H1 (cell line): ENCODE data around the gene NAA11. TPM values are rescaled to one million over a fixed set of nuclear protein-coding genes. Genes with fewer than 3 reads are reported as not detected.

Source experiments
- CTCF ChIA-PET: fragments of 300-600 bp; sonication (Branson Sonifier 250); formaldehyde crosslinking; loops from one replicate; lab custom pipeline; 2021; ENCODE audit not compliant: partially characterized antibody; lab: Charles Lee
- POLR2A ChIA-PET: fragments of 300-600 bp; sonication (Branson Sonifier 250); formaldehyde crosslinking; loops from one replicate; lab custom pipeline; 2021; ENCODE audit warnings: inconsistent platforms; ENCODE audit not compliant: partially characterized antibody; lab: Charles Lee
- DNase-seq, 2 experiments: peaks; one replicate each; pipeline versions ENCODE4 v3.0.0 to v3.0.0-alpha.2; 2010 to 2022; ENCODE audit warnings: low spot score in 2 of 2, low read depth in 1 of 2, mixed read lengths in 1 of 2
- FAIRE-seq: peaks from 2 replicates; lab custom pipeline; 2011; peaks lifted over from hg19 to GRCh38; lab: Jason Lieb, UNC
- H2AFZ ChIP-seq: 2 replicates; pipeline ENCODE4 v1.8.1; 2012; ENCODE audit warnings: low read length, inconsistent platforms
- H2AK5ac ChIP-seq: 2 replicates; pipeline ENCODE4 v1.6.1; 2013; ENCODE audit warnings: low read depth, low read length
- H2BK120ac ChIP-seq: replicated peaks from 2 replicates; pipeline ENCODE3; 2013; ENCODE audit warnings: low read depth, low read length, inconsistent platforms
- H2BK12ac ChIP-seq: 2 replicates; pipeline ENCODE4 v1.6.1; 2013; ENCODE audit warnings: low read depth, low read length
- H2BK15ac ChIP-seq: 2 replicates; pipeline ENCODE4 v1.6.1; 2013; ENCODE audit warnings: low read length
- H2BK20ac ChIP-seq: 2 replicates; pipeline ENCODE4 v1.6.1; 2013; ENCODE audit warnings: low read length
- H2BK5ac ChIP-seq: 2 replicates; pipeline ENCODE4 v1.6.1; 2013; ENCODE audit warnings: low read depth, low read length
- H3K14ac ChIP-seq: 2 replicates; pipeline ENCODE4 v1.6.1; 2013; ENCODE audit warnings: inconsistent platforms; ENCODE audit not compliant: insufficient read length
- H3K18ac ChIP-seq: 2 replicates; pipeline ENCODE4 v1.6.1; 2013; ENCODE audit warnings: low read length; ENCODE audit errors: extremely low read depth
- H3K23ac ChIP-seq: 2 replicates; pipeline ENCODE4 v1.6.1; 2013; ENCODE audit warnings: inconsistent platforms; ENCODE audit not compliant: insufficient read length
- H3K23me2 ChIP-seq: 2 replicates; pipeline ENCODE4 v1.6.1; 2013; ENCODE audit warnings: low read depth, low read length
- H3K27ac ChIP-seq: 2 replicates; pipeline ENCODE4 v1.6.1; 2011; ENCODE audit warnings: low read depth, low read length, inconsistent platforms
- H3K27me3 ChIP-seq, 4 experiments: replicated peaks in 1 of 4; 1 replicate in 1 of 4; 2 replicates in 3 of 4; pipeline versions ENCODE4 v1.6.1 to v1.8.1; 2011 to 2013; ENCODE audit warnings: low read length in 3 of 4, mild to moderate bottlenecking in 3 of 4, inconsistent platforms in 2 of 4, mixed read lengths in 2 of 4, moderate library complexity in 1 of 4; ENCODE audit not compliant: control insufficient read depth in 3 of 4, insufficient read depth in 3 of 4; ENCODE audit errors: extremely low read depth in 1 of 4
- H3K36me3 ChIP-seq, 4 experiments: 2 replicates each; pipeline versions ENCODE4 v1.6.1 to v1.8.1; 2011 to 2013; ENCODE audit warnings: mild to moderate bottlenecking in 4 of 4, low read length in 3 of 4, moderate library complexity in 2 of 4, control low read depth in 1 of 4, inconsistent platforms in 1 of 4; ENCODE audit not compliant: insufficient read depth in 4 of 4, control insufficient read depth in 2 of 4
- H3K4ac ChIP-seq: replicated peaks from 2 replicates; pipeline ENCODE3; 2013; ENCODE audit warnings: low read length, low read depth, mixed read lengths, inconsistent platforms; ENCODE audit not compliant: insufficient read length
- H3K4me1 ChIP-seq, 4 experiments: replicated peaks in 1 of 4; 1 replicate in 1 of 4; 2 replicates in 3 of 4; pipeline versions ENCODE4 v1.6.1 to v1.8.1; 2011 to 2013; ENCODE audit warnings: low read length in 3 of 4, inconsistent platforms in 2 of 4, mixed read lengths in 1 of 4; ENCODE audit not compliant: insufficient read depth in 4 of 4, control insufficient read depth in 3 of 4
- H3K4me2 ChIP-seq, 2 experiments: 2 replicates each; pipeline versions ENCODE4 v1.6.1 to v1.8.1; 2011 to 2013; ENCODE audit warnings: low read depth in 2 of 2, low read length in 2 of 2, control low read depth in 1 of 2, inconsistent platforms in 1 of 2, mild to moderate bottlenecking in 1 of 2; ENCODE audit not compliant: insufficient read depth in 1 of 2
- H3K4me3 ChIP-seq, 4 experiments: fragments of 200-600, 300-600 bp in 1 of 4; sonication (generic), shearing (Covaris generic), sonication (Bioruptor Twin) in 1 of 4; 2 replicates each; pipeline versions ENCODE4 v1.5.1 to v1.8.1; 2011 to 2016; ENCODE audit warnings: low read length in 4 of 4, low read depth in 3 of 4, control low read depth in 2 of 4, inconsistent platforms in 2 of 4, mild to moderate bottlenecking in 2 of 4, mixed read lengths in 1 of 4, moderate library complexity in 1 of 4; ENCODE audit not compliant: insufficient read depth in 2 of 4; ENCODE audit errors: extremely low read depth in 1 of 4
- H3K56ac ChIP-seq: replicated peaks from 2 replicates; pipeline ENCODE3; 2013; ENCODE audit warnings: low read depth, mild to moderate bottlenecking, mixed read lengths, low read length, inconsistent platforms; ENCODE audit not compliant: insufficient read length
- H3K79me1 ChIP-seq: 2 replicates; pipeline ENCODE4 v1.6.1; 2013; ENCODE audit warnings: low read depth, low read length, control low read depth
- H3K79me2 ChIP-seq, 2 experiments: 2 replicates each; pipeline versions ENCODE4 v1.6.1 to v1.8.1; 2012 to 2013; ENCODE audit warnings: low read length in 2 of 2, mild to moderate bottlenecking in 2 of 2, inconsistent platforms in 1 of 2; ENCODE audit not compliant: insufficient read depth in 2 of 2, control insufficient read depth in 1 of 2
- H3K9ac ChIP-seq, 4 experiments: replicated peaks in 1 of 4; 1 replicate in 1 of 4; 2 replicates in 3 of 4; pipeline versions ENCODE4 v1.6.1 to v1.8.1; 2011 to 2013; ENCODE audit warnings: low read depth in 3 of 4, low read length in 3 of 4, control low read depth in 2 of 4, mild to moderate bottlenecking in 2 of 4, moderate library complexity in 2 of 4, inconsistent platforms in 1 of 4; ENCODE audit errors: extremely low read depth in 1 of 4
- H3K9me3 ChIP-seq, 2 experiments: 2 replicates each; pipeline versions ENCODE4 v1.6.1 to v1.8.1; 2012 to 2013; ENCODE audit warnings: mild to moderate bottlenecking in 2 of 2, moderate library complexity in 2 of 2, control low read depth in 1 of 2, inconsistent platforms in 1 of 2, low read depth in 1 of 2, low read length in 1 of 2, mixed read lengths in 1 of 2; ENCODE audit not compliant: insufficient read depth in 2 of 2
- H4K20me1 ChIP-seq, 2 experiments: replicated peaks in 1 of 2; 2 replicates each; pipeline versions ENCODE3 to v1.8.1; 2011 to 2013; ENCODE audit warnings: inconsistent platforms in 2 of 2, low read length in 2 of 2, mild to moderate bottlenecking in 1 of 2; ENCODE audit not compliant: insufficient read depth in 2 of 2, control insufficient read depth in 1 of 2
- H4K5ac ChIP-seq: 2 replicates; pipeline ENCODE4 v1.6.1; 2013; ENCODE audit warnings: low read length, low read depth, mixed read lengths, inconsistent platforms; ENCODE audit not compliant: insufficient read length
- H4K8ac ChIP-seq: 2 replicates; pipeline ENCODE4 v1.8.0; 2013; ENCODE audit warnings: mild to moderate bottlenecking, moderate library complexity, low read length, inconsistent platforms; ENCODE audit not compliant: insufficient read depth; ENCODE audit errors: extremely low read depth
- H4K91ac ChIP-seq: replicated peaks from 2 replicates; pipeline ENCODE3; 2013; ENCODE audit warnings: low read length, mixed read lengths, inconsistent platforms; ENCODE audit not compliant: insufficient read length
- ASH2L ChIP-seq: fragments of 200-600, 300-600 bp; sonication (generic); IDR thresholded peaks from one replicate; pipeline ENCODE4 v1.7.1; 2017; ENCODE audit warnings: low read length
- CBX5 ChIP-seq: fragments of 300-800, 300-1000 bp; sonication (generic); IDR thresholded peaks from 2 replicates; pipeline ENCODE4 v1.7.1; 2016; ENCODE audit warnings: antibody characterized with exemption, low read length, low read depth
- CEBPB ChIP-seq: IDR thresholded peaks from 2 replicates; pipeline ENCODE4 v1.6.1; 2012; ENCODE audit warnings: low read depth, low read length
- GABPA ChIP-seq: IDR thresholded peaks from 2 replicates; pipeline ENCODE4 v1.6.1; 2011; ENCODE audit warnings: mild to moderate bottlenecking, low read length, moderate library complexity, borderline replicate concordance; ENCODE audit not compliant: insufficient read depth
- JUN ChIP-seq: IDR thresholded peaks from 2 replicates; pipeline ENCODE4 v1.6.1; 2011; ENCODE audit warnings: low read depth, mild to moderate bottlenecking, improper control_type of control experiment, low read length
- JUND ChIP-seq: IDR thresholded peaks from 2 replicates; pipeline ENCODE4 v1.6.1; 2011; ENCODE audit warnings: mild to moderate bottlenecking, improper control_type of control experiment, low read length
- MAFK ChIP-seq: IDR thresholded peaks from 2 replicates; pipeline ENCODE4 v1.6.1; 2012; ENCODE audit warnings: low read depth, mild to moderate bottlenecking, improper control_type of control experiment, low read length
- PHF8 ChIP-seq: fragments of 200-600 bp; sonication (generic); conservative IDR thresholded peaks from 2 replicates; pipeline ENCODE4 v1.7.1; 2012; ENCODE audit warnings: low read depth, mild to moderate bottlenecking, inconsistent platforms, low read length, moderate library complexity
- POLR2A ChIP-seq, 2 experiments: IDR thresholded peaks; 1 replicate in 1 of 2; 2 replicates in 1 of 2; pipeline ENCODE4 v1.6.1; 2011; ENCODE audit warnings: low read depth in 2 of 2, low read length in 2 of 2, mild to moderate bottlenecking in 2 of 2; ENCODE audit errors: control extremely low read depth in 1 of 2
- RFX5 ChIP-seq: IDR thresholded peaks from 2 replicates; pipeline ENCODE4 v1.6.1; 2011; ENCODE audit warnings: low read depth, low read length, improper control_type of control experiment, borderline replicate concordance
- RNF2 ChIP-seq: fragments of 200-900, 300-1000 bp; sonication (generic); IDR thresholded peaks from 2 replicates; pipeline ENCODE4 v1.7.1; 2016; ENCODE audit warnings: borderline replicate concordance, low read depth, mild to moderate bottlenecking, antibody characterized with exemption, low read length; ENCODE audit not compliant: poor library complexity, severe bottlenecking; ENCODE audit errors: missing control alignments
- SAP30 ChIP-seq: fragments of 300-600 bp; sonication (generic); IDR thresholded peaks from 2 replicates; pipeline ENCODE4 v1.7.1; 2012; ENCODE audit warnings: low read length, moderate library complexity, mild to moderate bottlenecking, inconsistent platforms; ENCODE audit not compliant: insufficient read depth, insufficient replicate concordance
- SP4 ChIP-seq: IDR thresholded peaks from 2 replicates; pipeline ENCODE4 v1.6.1; 2012; ENCODE audit warnings: low read length, inconsistent platforms
- SRF ChIP-seq: IDR thresholded peaks from 2 replicates; pipeline ENCODE4 v1.6.1; 2011; ENCODE audit warnings: mild to moderate bottlenecking, low read depth, low read length, moderate library complexity
- WGBS, 2 experiments: shearing (Covaris generic) in 1 of 2; methylation state at CpG; one replicate each; pipeline versions ENCODE4 v1.1.6 to v1.1.7; 2013 to 2015; ENCODE audit warnings: low lambda C conversion rate in 2 of 2, mixed read lengths in 2 of 2, inconsistent platforms in 1 of 2, low coverage in 1 of 2, missing lambda C conversion rate in 1 of 2; ENCODE audit not compliant: insufficient replicate concordance in 2 of 2, insufficient coverage in 1 of 2, insufficient read length in 1 of 2; ENCODE audit errors: extremely low coverage in 1 of 2, missing lambda C conversion rate in 1 of 2; 5-methylcytosine and 5-hydroxymethylcytosine counted together
- polyA plus RNA-seq, 7 experiments: library from polyadenylated mRNA; depleted of rRNA in 3 of 7; stranded (reverse) in 5 of 7; unstranded in 2 of 7; fragments of >200 nt in 5 of 7; fragments of 200-250 nt in 2 of 7; gene quantifications; 1 replicate in 5 of 7; 2 replicates in 1 of 7; 4 replicates in 1 of 7; pipeline versions ENCODE4 v1.2.1 to v1.2.3, GENCODE V29; 2011 to 2013; ENCODE audit warnings: missing spikeins in 2 of 7, mixed read lengths in 2 of 7
- total RNA-seq: library from RNA; stranded (reverse); fragmentation: NEBNext Ultra II Directional; extraction: Animal tissue kit (Norgen Biotek cat#: 25700); gene quantifications from 2 replicates; pipeline ENCODE4 v1.2.1, GENCODE V29; 2021
- TF ChIP-seq, protein P1 (sequence below): IDR thresholded peaks from 2 replicates; pipeline ENCODE4 v1.6.1; 2012; ENCODE audit warnings: inconsistent platforms

Gene NAA11
- total and polyA plus RNA-seq, 2 of the 8 experiments (the other 6 are each of a cell fraction or from before 2014, with no cell fraction given) = not detected

DNA sequence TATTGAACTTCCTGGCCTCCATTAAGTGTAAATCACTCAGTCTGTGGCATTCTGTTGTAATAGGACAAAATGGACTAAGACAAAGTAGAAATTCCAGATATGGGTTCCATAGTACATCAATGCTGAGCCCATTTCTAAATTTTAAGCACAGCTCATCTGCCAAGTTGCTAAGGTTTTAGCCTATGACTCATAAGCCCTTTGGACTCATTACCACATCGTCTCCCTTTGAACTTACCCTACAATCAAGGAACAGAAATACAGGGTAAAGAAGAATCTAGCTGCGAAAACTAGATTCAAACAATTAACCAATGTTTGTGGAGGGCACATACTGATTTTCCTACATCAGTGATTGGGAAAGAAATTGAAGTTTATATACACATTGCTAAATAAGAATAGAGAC is 31.8 kb downstream of the NAA11 start:
- H2BK120ac ChIP-seq = no peak overlapping the region
- TF ChIP-seq ASH2L (no peak), RFX5 (no peak), POLR2A (IDR thresholded peaks at IDR 0.05; ENCODE audit: control extremely low read depth in 1 of 2, low read depth in 2 of 2, low read length in 2 of 2) (no peak), PHF8 (no peak), SP4 (no peak), CEBPB (no peak), RNF2 (no peak), JUND (no peak), JUN (no peak), SAP30 (no peak), SRF (no peak), CBX5 (no peak), GABPA (no peak), MAFK (no peak)
- TF ChIP-seq, protein P1, sequence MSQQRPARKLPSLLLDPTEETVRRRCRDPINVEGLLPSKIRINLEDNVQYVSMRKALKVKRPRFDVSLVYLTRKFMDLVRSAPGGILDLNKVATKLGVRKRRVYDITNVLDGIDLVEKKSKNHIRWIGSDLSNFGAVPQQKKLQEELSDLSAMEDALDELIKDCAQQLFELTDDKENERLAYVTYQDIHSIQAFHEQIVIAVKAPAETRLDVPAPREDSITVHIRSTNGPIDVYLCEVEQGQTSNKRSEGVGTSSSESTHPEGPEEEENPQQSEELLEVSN = no peak

More for the DNA sequence above, 31.8 kb downstream of the NAA11 start:
- no peak overlapping the region for H2BK12ac ChIP-seq
- H3K9ac ChIP-seq = no peak overlapping the region
- no peaks in the 10 kb centered on the region for H3K23me2 ChIP-seq
- H2BK15ac ChIP-seq = no peak overlapping the region; the same call in 1 of the 2 replicates
- H3K79me2 ChIP-seq = no peaks in the 10 kb centered on the region
- no peaks in the 10 kb centered on the region for H3K4me1 ChIP-seq
- no peaks in the 10 kb centered on the region for H4K20me1 ChIP-seq
- no peak for DNase-seq
- no peak overlapping the region for H3K56ac ChIP-seq
- H3K4ac ChIP-seq = no peak overlapping the region
- FAIRE-seq = no peak
- no peaks in the 10 kb centered on the region for H3K27me3 ChIP-seq
- H2BK20ac ChIP-seq = no peak overlapping the region
- H3K9me3 ChIP-seq = no peaks in the 10 kb centered on the region
- H3K18ac ChIP-seq = no peak overlapping the region
- 90% methylated on average over 2 of the region's 2 CpGs; no CpG with 5 or more reads in 1 of the 2 experiments for WGBS, 2 experiments
- ChIA-PET POLR2A (no interaction called here), CTCF (no interaction called here)
- no peak overlapping the region for H4K8ac ChIP-seq
- no peak overlapping the region for H4K5ac ChIP-seq
- no peak overlapping the region for H3K4me3 ChIP-seq
- H4K91ac ChIP-seq = no peak overlapping the region
- no peaks in the 10 kb centered on the region for H3K79me1 ChIP-seq
- no peak overlapping the region for H3K4me2 ChIP-seq
- no peak overlapping the region for H2BK5ac ChIP-seq
- H3K23ac ChIP-seq = no peak overlapping the region
- H3K27ac ChIP-seq = no peak overlapping the region
- H2AFZ ChIP-seq = no peak overlapping the region
- H3K14ac ChIP-seq = no peak overlapping the region
- H2AK5ac ChIP-seq = no peak overlapping the region
- H3K36me3 ChIP-seq = no peaks in the 10 kb centered on the region
